GM21526 (cell line): ENCODE measurements around the gene NDUFAF3.
A peak's percentile ranks its signal among the peaks of the same experiment; 100 is the strongest.

ENCODE experiments used
- ATAC-seq: cut with Tn5 transposase; IDR thresholded peaks from one replicate; pipeline ENCODE4 v1.9.1; 2021; ENCODE audit warnings: moderate library complexity; ENCODE audit not compliant: unreplicated experiment, low FRiP score

NDUFAF3 gene

DNA sequence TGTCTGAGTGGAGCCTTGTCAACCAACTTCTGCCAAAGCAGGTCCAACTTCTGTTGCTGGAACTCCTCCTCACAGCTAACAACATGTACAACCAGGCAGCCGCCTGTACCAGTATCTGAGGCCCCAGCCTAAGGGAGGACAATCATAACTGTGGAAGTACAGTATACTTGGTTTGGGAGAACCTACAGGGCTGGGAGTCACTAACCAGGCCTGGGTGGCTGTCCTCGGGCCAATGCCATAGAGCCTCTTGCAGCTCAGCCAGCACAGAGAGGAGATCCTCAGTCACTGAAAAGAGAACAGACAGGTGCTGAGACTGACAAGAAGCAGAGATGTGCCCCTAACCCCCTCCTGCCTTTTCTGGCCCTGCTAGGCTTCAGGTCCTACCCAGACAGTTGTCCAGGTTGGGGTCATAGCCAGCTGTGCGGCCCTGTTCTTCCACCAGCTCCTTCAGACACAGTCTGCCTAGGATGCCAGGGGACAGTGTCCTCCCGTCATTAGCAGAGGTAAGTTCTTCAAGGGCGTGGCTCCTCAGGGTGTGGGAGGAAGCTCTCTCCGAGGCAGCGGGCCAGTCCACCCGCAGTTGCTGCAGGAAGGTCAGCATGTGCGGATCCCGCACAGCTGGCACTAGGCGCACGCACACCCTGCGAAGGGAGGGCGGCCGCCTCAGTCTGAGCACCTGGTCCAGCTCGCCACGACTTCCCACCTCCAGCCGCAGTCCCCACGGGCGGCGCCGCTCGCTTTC lies 4.5 kb upstream of the NDUFAF3 start:
- ATAC-seq, result no peak

- no peak for ATAC-seq
Measured at GRCh38 chr3:49017971-49018706, 3.8 kb upstream of the NDUFAF3 start, which contains the start of gene DALRD3. DALRD3 (minus strand) TSS chr3:49018580; CDS start chr3:49018564, 16 bp downstream.

DNA sequence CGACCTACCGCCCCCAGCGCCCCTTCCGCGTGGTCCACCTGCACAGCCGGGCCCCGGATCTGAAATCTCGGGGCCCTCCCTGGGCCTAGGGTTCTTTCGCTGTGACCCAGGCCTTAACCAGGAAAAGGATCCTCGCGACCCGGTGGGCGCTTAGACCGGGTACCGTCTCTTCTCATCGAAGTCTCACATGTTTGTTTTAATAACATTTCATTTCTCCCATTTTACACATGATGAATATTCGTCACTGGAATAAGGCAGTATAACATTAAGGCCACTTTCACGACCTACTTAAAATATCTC lies 3.3 kb upstream of the NDUFAF3 start:
- ATAC-seq, result no peak

DNA sequence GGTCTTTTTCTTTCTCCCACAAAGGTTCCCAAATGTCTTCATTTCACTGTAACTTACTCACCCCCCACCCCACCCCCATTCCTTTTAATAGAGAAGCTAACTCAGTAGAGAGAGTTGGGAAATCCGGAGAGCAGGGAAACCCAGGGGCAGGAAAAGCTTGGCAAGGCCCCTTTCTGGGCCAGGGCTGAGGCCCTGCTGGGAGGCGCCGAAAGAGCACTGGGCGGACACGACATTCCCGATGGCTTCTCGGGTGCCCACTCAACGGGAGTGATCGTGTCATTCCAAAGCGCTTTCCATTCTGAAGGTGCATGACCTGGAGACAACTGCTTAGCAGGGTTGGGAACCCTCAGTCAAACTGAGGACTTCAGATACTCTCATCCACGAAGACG lies 2.0 kb upstream of the NDUFAF3 start:
- no peak for ATAC-seq

- peak; percentile 1 for ATAC-seq
Measured at GRCh38 chr3:49020330-49021212, 1.4 kb upstream of the NDUFAF3 start.

GRCh38 chr3:49021213-49021812 lies 608 bp upstream of the NDUFAF3 start:
- ATAC-seq, result peak; percentile 40

DNA sequence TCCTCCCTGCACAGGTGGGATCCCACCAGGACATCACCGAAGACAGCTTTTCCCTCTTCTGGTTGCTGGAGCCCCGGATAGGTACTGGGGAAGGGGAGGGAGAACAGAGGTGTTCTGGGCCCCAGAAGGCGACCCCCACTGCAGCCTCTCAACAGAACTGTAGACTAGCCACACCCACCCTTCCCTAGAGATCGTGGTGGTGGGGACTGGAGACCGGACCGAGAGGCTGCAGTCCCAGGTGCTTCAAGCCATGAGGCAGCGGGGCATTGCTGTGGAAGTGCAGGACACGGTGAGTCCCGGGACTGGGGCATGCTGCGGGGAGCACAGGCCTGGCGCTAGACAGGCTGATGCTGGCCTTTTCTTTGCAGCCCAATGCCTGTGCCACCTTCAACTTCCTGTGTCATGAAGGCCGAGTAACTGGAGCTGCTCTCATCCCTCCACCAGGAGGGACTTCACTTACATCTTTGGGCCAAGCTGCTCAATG lies 809 bp downstream of the NDUFAF3 start:
- no peak for ATAC-seq

DNA sequence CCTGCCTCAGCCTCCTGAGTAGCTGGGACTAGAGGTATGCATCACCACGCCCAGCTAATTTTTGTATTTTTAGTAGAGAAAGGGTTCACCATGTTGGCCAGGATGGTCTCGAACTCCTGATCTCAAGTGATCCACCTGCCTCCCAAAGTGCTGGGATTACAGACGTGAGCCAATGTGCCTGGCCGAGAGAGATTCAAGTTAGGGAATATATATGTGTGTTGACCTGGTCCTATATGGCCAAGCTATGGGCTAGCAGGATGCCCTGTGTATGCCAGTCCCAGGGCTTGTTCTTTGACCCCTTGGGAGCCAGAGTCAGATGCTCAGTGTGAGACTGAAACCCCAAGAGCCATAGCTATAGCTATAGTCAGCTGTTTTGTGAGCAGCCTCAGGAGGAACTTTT lies 1.9 kb downstream of the NDUFAF3 start:
- ATAC-seq, result no peak

GRCh38 chr3:49024449-49024848 lies 2.5 kb downstream of the NDUFAF3 start:
- no peak for ATAC-seq

GRCh38 chr3:49025005-49025792 lies 3.3 kb downstream of the NDUFAF3 start:
- ATAC-seq, result no peak

- ATAC-seq, result no peak
Measured at GRCh38 chr3:49025793-49026520, 4.0 kb downstream of the NDUFAF3 start.

GRCh38 chr3:49026536-49026935 lies 4.6 kb downstream of the NDUFAF3 start:
- no peak for ATAC-seq

DNA sequence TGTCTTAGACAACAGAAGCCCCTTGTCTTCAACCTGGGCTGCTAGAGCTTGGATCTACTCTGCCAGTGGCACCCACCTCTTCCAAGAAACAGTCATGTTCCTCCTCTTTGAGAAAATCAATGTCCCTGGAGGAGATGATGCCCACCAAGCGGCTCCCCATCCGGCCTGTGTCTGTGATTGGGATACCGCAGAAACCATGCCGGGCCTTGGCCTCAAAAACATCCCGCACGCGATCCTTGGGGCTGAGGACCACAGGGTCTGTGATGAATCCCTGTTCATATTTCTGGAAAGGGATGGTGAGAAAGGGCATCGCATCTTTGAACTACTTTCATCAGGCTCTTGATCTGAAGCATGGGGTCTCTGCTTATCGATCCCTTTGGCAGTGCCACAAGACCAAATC lies 5.7 kb downstream of the NDUFAF3 start:
- ATAC-seq, result no peak

DNA sequence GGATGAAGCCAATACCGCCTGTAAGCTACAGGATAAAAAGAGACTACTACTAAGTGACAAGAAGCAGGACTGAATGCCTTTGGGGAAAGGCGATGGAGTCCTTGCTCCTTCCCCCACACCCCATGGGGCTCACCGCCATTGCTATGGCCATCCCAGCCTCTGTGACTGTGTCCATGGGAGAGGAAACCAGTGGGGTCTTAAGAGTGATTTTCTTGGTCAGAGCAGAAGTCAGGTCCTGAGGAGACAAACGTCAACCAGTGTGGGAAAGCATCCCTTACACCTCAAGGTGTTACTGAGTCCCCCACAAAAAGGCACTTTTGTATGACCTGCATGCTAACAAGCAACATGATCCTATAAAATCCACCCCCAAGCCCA lies 6.4 kb downstream of the NDUFAF3 start:
- ATAC-seq, result no peak

GRCh38 chr3:49028673-49029562 lies 7.0 kb downstream of the NDUFAF3 start, which contains the start of gene IMPDH2:
IMPDH2 (minus strand) TSS chr3:49029398; CDS start chr3:49029350, 48 bp downstream.
- peak; percentile 72 for ATAC-seq

DNA sequence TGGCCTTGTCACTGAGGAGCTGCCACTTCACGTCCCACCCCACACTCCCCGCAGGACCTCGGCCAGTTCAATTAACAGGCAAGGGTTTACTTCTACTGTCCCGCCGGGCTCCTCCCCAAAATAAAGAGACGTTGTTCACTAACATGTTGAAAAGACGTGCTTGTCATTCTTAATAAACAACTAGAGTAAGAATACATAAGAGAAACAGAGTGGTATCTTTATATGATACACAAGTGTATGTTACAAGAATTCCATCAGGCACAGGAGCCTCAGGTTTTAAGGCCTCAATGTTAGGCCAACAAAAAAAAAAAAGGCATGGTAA lies 7.6 kb downstream of the NDUFAF3 start:
- ATAC-seq, result no peak

DNA sequence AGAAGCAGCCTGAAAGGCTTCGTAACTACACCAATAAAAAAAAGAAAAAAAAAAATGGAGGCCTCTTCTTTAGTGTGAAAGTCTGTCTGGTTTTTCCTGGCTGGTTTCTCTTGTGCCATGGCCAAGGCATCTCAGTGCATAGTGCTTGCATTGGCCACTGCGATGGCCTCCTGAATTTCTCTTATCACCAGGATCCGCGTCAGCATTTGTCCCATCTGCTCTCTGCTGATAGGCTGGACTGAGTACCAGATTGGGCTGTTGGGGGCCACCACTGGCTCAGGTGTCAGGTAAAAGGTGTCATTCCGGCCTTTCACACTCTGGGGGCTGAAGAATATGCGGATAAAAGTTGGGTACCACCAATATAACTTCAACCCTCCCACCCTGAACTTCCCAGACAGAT lies 8.4 kb downstream of the NDUFAF3 start:
- ATAC-seq, result no peak

GRCh38 chr3:49032646-49033304 lies 10.9 kb downstream of the NDUFAF3 start:
- ATAC-seq, result no peak
